SU-DHL-6 (cell line): ENCODE results near the gene GCN1.
"Not testable (repeated sequence)": the region's sequence is repeated elsewhere in the genome, so short reads cannot be mapped to it uniquely, and the experiment has no call there.

Experiments
- H2AFZ ChIP-seq: fragments of 200-600 bp; sonication (generic); 2 replicates; pipeline ENCODE4 v1.6.1; 2014; ENCODE audit warnings: low read depth, mild to moderate bottlenecking, moderate library complexity, mixed read lengths, antibody characterized with exemption, low read length; ENCODE audit not compliant: severe bottlenecking
- H3F3A ChIP-seq: fragments of 200-600 bp; shearing (Covaris generic); 2 replicates; pipeline ENCODE4 v1.6.0; 2016; ENCODE audit warnings: antibody characterized with exemption, mild to moderate bottlenecking; ENCODE audit not compliant: insufficient read depth
- H3K27ac ChIP-seq: fragments of 200-600 bp; sonication (generic); 2 replicates; pipeline ENCODE4 v1.5.1; 2016; ENCODE audit warnings: low read depth, mild to moderate bottlenecking, low read length, moderate library complexity, mixed read lengths
- H3K27me3 ChIP-seq: fragments of 200-600 bp; sonication (generic), shearing (Covaris generic); 2 replicates; pipeline ENCODE4 v1.6.0; 2014; ENCODE audit warnings: mild to moderate bottlenecking, low read length
- H3K36me3 ChIP-seq: fragments of 200-600 bp; sonication (generic); 2 replicates; pipeline ENCODE4 v1.6.1; 2014; ENCODE audit warnings: mild to moderate bottlenecking, low read length, mixed read lengths
- H3K4me2 ChIP-seq: fragments of 300-600, 200-600 bp; shearing (Covaris generic), sonication (generic); 2 replicates; pipeline ENCODE4 v1.6.0; 2014; ENCODE audit warnings: low read length, low read depth, mild to moderate bottlenecking; ENCODE audit not compliant: poor library complexity, severe bottlenecking
- H3K4me3 ChIP-seq: fragments of 200-600 bp; sonication (generic); 2 replicates; pipeline ENCODE4 v1.5.1; 2014; ENCODE audit warnings: antibody characterized with exemption, low read length, mild to moderate bottlenecking, mixed read lengths; ENCODE audit not compliant: insufficient read depth, poor library complexity, severe bottlenecking
- H3K79me2 ChIP-seq: fragments of 200-600 bp; sonication (generic); 2 replicates; pipeline ENCODE4 v1.6.1; 2014; ENCODE audit warnings: mild to moderate bottlenecking, low read length, moderate library complexity; ENCODE audit not compliant: insufficient read depth
- H3K9ac ChIP-seq: fragments of 200-600 bp; sonication (generic); 2 replicates; pipeline ENCODE4 v1.7.0; 2014; ENCODE audit warnings: mild to moderate bottlenecking, low read length
- H3K9me2 ChIP-seq: fragments of 200-600 bp; sonication (generic); replicated peaks from 2 replicates; pipeline ENCODE4 v1.6.1; 2014; ENCODE audit warnings: low read length; ENCODE audit not compliant: insufficient read depth
- H3K9me3 ChIP-seq: fragments of 200-600 bp; sonication (generic); 2 replicates; pipeline ENCODE4 v1.6.1; 2014; ENCODE audit warnings: low read length, mixed read lengths; ENCODE audit not compliant: insufficient read depth
- H4K20me1 ChIP-seq: fragments of 200-600 bp; sonication (generic); 2 replicates; pipeline ENCODE4 v1.6.1; 2014; ENCODE audit warnings: low read depth, mild to moderate bottlenecking, antibody characterized with exemption, low read length, moderate library complexity, mixed read lengths
- EZH2phosphoT487 ChIP-seq: fragments of 200-600 bp; sonication (generic), shearing (Covaris generic); conservative IDR thresholded peaks from 2 replicates; pipeline ENCODE4 v1.6.1; 2018; ENCODE audit warnings: mild to moderate bottlenecking, antibody characterized with exemption, low read length, moderate library complexity, mixed read lengths
- TF ChIP-seq, protein P1 (sequence below): fragments of 200-600 bp; sonication (generic); IDR thresholded peaks from one replicate; pipeline ENCODE4 v1.5.1; 2017; ENCODE audit warnings: antibody characterized with exemption, mild to moderate bottlenecking, low read length, moderate library complexity; ENCODE audit not compliant: insufficient read depth, poor library complexity, severe bottlenecking

The GCN1 gene

GRCh38 chr12:120207227-120207626 is 12.7 kb upstream of the GCN1 start:
- Histone ChIP-seq H3F3A (no peaks in the 10 kb centered on the region), H4K20me1 (no peaks in the 10 kb centered on the region), H3K27ac (no peak overlapping the region), H3K9ac (no peak overlapping the region), H2AFZ (no peak overlapping the region), H3K9me2 (no peaks in the 10 kb centered on the region), H3K79me2 (peaks cover 7% of the 10 kb centered on the region; the same call in 1 of the 2 replicates), H3K36me3 (no peaks in the 10 kb centered on the region), H3K4me2 (no peak overlapping the region), H3K27me3 (no peaks in the 10 kb centered on the region), H3K4me3 (no peak overlapping the region), H3K9me3 (no peaks in the 10 kb centered on the region)
- TF ChIP-seq, protein P1, sequence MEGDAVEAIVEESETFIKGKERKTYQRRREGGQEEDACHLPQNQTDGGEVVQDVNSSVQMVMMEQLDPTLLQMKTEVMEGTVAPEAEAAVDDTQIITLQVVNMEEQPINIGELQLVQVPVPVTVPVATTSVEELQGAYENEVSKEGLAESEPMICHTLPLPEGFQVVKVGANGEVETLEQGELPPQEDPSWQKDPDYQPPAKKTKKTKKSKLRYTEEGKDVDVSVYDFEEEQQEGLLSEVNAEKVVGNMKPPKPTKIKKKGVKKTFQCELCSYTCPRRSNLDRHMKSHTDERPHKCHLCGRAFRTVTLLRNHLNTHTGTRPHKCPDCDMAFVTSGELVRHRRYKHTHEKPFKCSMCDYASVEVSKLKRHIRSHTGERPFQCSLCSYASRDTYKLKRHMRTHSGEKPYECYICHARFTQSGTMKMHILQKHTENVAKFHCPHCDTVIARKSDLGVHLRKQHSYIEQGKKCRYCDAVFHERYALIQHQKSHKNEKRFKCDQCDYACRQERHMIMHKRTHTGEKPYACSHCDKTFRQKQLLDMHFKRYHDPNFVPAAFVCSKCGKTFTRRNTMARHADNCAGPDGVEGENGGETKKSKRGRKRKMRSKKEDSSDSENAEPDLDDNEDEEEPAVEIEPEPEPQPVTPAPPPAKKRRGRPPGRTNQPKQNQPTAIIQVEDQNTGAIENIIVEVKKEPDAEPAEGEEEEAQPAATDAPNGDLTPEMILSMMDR: no peak
- no peak for TF ChIP-seq EZH2phosphoT487

DNA sequence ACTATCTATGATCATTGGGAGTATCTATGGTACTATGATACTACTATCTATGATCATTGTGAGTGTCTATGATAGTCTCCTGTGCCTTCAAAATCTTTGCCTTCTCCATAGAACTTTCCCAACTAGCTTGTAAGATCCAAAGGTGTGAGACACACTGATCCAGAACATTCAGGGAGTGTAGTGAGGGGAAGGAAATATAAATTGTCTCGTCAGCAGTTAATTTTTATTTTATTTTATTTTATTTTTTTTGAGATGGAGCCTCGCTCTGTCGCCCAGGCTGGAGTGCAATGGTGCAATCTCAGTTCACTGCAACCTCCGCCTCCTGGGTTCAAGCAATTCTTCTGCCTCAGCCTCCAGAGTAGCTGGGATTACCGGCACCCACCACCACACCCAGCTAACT is 12.3 kb upstream of the GCN1 start:
- H2AFZ ChIP-seq, H3K79me2 ChIP-seq, H3K36me3 ChIP-seq, H3K9me3 ChIP-seq, H3K4me2 ChIP-seq, H3F3A ChIP-seq, H4K20me1 ChIP-seq, H3K4me3 ChIP-seq, H3K27ac ChIP-seq, H3K27me3 ChIP-seq, H3K9ac ChIP-seq, H3K9me2 ChIP-seq: not testable (repeated sequence)

GRCh38 chr12:120206228-120206627 is 11.7 kb upstream of the GCN1 start:
- no peaks in the 10 kb centered on the region; the same call in 1 of the 2 replicates for H3F3A ChIP-seq
- H3K9ac ChIP-seq: no peak overlapping the region
- H3K36me3 ChIP-seq: no peaks in the 10 kb centered on the region
- H3K9me2 ChIP-seq: no peaks in the 10 kb centered on the region
- no peaks in the 10 kb centered on the region for H3K27me3 ChIP-seq
- H3K4me2 ChIP-seq: no peak overlapping the region
- H3K27ac ChIP-seq: no peak overlapping the region
- peaks cover 10% of the 10 kb centered on the region; the same call in 1 of the 2 replicates for H3K79me2 ChIP-seq
- H3K9me3 ChIP-seq: no peaks in the 10 kb centered on the region
- no peaks in the 10 kb centered on the region for H4K20me1 ChIP-seq
- H2AFZ ChIP-seq: no peak overlapping the region
- TF ChIP-seq EZH2phosphoT487: no peak
- no peak overlapping the region for H3K4me3 ChIP-seq

- Histone ChIP-seq H3K79me2 (peaks cover 27% of the 10 kb centered on the region), H3K9me3 (no peaks in the 10 kb centered on the region), H3K9ac (no peak overlapping the region), H4K20me1 (peaks cover 9% of the 10 kb centered on the region), H3F3A (peaks cover 17% of the 10 kb centered on the region), H3K36me3 (peaks cover 14% of the 10 kb centered on the region), H3K27ac (no peak overlapping the region), H3K9me2 (no peaks in the 10 kb centered on the region), H3K4me2 (no peak overlapping the region), H3K4me3 (no peak overlapping the region), H3K27me3 (no peaks in the 10 kb centered on the region), H2AFZ (no peak overlapping the region)
- no peak for TF ChIP-seq EZH2phosphoT487
- TF ChIP-seq, protein P1: no peak
Observed at GRCh38 chr12:120204171-120204570, 9.7 kb upstream of the GCN1 start.
